ENCODE measurements around the gene ARPC3.
"Not testable (repeated sequence)": the region's sequence is repeated elsewhere in the genome, so short reads cannot be mapped to it uniquely, and the experiment has no call there.

The ARPC3 gene

GRCh38 chr12:110410086-110410485 is 40.1 kb downstream of the ARPC3 start:
- DNase-seq = not testable (repeated sequence)

GRCh38 chr12:110405126-110405662 is 44.9 kb downstream of the ARPC3 start:
- not testable (repeated sequence) for DNase-seq

- DNase-seq = peak; percentile 80
Observed at GRCh38 chr12:110403976-110404682, 46.0 kb downstream of the ARPC3 start.

- peak; percentile 92 for DNase-seq
Observed at GRCh38 chr12:110403146-110403975, 46.8 kb downstream of the ARPC3 start, which contains the start of gene ANAPC7. Gene ANAPC7 (minus strand): TSS chr12:110403708. CDS start chr12:110403627, 81 bp downstream.
